Epithelial cell of umbilical artery (primary cell): Measurements from ENCODE around the gene CAMSAP3. TPM values are rescaled to one million over a fixed set of nuclear protein-coding genes. Genes with fewer than 3 reads are reported as not detected.

ENCODE experiments used
- total RNA-seq: library from RNA; depleted of rRNA; stranded (reverse); fragments of >200 nt; gene quantifications from 2 replicates; pipeline ENCODE4 v1.2.3, GENCODE V29; 2014

The CAMSAP3 gene, protein sequence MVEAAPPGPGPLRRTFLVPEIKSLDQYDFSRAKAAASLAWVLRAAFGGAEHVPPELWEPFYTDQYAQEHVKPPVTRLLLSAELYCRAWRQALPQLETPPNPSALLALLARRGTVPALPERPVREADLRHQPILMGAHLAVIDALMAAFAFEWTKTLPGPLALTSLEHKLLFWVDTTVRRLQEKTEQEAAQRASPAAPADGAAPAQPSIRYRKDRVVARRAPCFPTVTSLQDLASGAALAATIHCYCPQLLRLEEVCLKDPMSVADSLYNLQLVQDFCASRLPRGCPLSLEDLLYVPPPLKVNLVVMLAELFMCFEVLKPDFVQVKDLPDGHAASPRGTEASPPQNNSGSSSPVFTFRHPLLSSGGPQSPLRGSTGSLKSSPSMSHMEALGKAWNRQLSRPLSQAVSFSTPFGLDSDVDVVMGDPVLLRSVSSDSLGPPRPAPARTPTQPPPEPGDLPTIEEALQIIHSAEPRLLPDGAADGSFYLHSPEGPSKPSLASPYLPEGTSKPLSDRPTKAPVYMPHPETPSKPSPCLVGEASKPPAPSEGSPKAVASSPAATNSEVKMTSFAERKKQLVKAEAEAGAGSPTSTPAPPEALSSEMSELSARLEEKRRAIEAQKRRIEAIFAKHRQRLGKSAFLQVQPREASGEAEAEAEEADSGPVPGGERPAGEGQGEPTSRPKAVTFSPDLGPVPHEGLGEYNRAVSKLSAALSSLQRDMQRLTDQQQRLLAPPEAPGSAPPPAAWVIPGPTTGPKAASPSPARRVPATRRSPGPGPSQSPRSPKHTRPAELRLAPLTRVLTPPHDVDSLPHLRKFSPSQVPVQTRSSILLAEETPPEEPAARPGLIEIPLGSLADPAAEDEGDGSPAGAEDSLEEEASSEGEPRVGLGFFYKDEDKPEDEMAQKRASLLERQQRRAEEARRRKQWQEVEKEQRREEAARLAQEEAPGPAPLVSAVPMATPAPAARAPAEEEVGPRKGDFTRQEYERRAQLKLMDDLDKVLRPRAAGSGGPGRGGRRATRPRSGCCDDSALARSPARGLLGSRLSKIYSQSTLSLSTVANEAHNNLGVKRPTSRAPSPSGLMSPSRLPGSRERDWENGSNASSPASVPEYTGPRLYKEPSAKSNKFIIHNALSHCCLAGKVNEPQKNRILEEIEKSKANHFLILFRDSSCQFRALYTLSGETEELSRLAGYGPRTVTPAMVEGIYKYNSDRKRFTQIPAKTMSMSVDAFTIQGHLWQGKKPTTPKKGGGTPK
- total RNA-seq = under 0.01 TPM in 1 of 2 replicates, not detected in the other

DNA sequence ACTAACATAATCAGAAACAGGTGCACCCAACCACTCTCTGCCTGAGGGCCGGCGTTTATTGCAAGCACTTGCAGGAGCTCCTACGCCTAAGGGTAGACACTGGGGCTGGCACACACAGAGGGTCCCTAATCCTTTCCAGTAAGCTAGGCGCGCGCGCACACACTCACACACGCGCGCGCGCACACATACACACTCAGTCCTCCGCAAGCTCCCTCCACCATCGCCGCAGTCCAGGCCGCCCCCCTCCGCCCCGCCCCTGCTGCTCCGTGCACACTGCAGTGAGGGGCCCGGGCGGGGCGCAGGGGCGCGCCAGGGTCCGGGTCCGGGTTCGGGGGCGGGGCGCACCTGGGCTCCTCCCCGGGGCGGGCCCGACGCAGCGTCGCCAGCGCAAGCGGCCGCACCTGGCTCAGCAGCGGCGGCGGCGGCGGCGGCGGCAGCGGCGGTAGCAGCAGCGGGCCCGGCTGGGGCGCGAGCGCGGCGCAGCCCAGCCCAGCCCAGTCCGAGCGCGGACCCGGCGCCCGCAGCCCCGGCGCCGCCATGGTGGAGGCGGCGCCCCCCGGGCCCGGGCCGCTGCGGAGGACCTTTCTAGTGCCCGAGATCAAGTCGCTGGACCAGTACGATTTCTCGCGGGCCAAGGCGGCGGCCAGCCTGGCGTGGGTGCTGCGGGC is at the start of gene CAMSAP3:
CAMSAP3 (plus strand) TSS at position 398 of the 668 bp plus-strand sequence; CDS start at position 538, 140 bp downstream.

GRCh38 chr19:7629347-7630054 is 33.8 kb downstream of the CAMSAP3 start, which contains the start of the genes PET100 and XAB2:
PET100 (plus strand) TSS chr19:7629793; CDS start chr19:7629834, 41 bp downstream.
XAB2 (minus strand) TSS chr19:7629545; CDS start chr19:7629527, 18 bp downstream.

DNA sequence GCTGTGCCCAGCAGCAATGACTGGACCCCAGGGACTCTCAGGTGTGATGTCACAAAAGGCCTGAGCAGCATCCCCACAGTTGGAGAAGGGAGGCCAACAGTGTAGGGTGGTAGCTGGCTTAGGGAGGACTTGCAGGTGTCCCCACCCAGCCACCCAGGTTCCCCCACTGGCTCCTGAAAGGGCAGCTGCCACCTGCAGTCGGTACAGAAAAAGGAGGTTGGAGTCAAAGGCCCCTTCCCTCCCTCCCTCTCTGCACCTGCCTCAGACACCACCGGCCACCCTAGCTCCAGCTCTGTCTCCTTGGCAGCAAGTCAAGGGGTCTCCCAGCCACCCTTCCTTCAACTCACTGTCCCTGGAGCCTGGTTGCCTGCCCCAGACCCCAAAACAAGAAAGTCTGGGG is 38.0 kb downstream of the CAMSAP3 start, which contains the start of gene PCP2:
PCP2 (minus strand) TSS at position 22 of the 400 bp plus-strand sequence. CDS start 262 bp downstream, outside the sequence.

DNA sequence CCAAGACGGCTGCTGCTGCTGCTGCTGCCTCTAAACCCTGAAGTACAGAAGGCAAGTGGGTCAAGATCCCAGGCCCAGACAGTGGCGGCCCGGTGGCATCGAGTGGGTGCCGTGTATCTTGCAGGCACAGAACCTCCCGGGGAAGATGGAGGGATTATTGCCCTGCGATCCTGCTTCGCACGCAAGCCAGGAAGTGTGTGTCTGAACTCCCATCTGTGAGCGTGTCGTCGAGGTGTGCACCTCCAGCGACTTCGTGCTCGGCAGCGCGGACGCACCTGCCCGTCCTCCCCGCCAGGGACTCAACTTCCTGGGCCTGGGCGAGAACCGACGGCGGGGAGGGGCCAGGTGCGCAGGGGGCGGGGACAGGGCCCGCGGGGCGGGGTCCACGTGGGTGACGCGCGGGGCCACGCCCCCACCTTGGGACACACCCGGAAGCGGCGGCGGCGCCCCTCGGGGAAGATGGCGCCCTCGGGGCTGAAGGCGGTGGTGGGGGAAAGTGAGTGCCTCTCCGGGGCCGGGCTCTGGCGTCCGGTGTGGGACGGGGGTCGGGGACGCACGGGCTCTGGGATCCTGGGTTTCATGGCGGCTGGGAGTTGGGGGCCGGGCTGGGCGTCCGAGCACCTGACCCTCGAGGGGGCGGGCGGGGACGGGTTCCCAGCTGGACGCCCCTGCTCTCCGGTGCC is 41.2 kb downstream of the CAMSAP3 start, which contains the start of gene STXBP2:
STXBP2 (plus strand) TSS at position 420 of the 683 bp plus-strand sequence; CDS start at position 460, 40 bp downstream.

Other genes starting within 250 kb of the CAMSAP3 start
- gene ARHGEF18, start 246.9 kb upstream of the CAMSAP3 start, total RNA-seq = 29.6 and 31.0 TPM in 2 replicates
- gene PEX11G, start 106.8 kb upstream of the CAMSAP3 start, total RNA-seq = 0.91 and 3.2 TPM in 2 replicates
- 10.0 and 12.7 TPM in 2 replicates for gene ZNF358, start 79.8 kb upstream of the CAMSAP3 start, total RNA-seq
- 1.3 and 3.0 TPM in 2 replicates for gene MCOLN1, start 73.2 kb upstream of the CAMSAP3 start, total RNA-seq
- gene PNPLA6, start 60.1 kb upstream of the CAMSAP3 start, total RNA-seq = 68.2 and 79.0 TPM in 2 replicates
- gene XAB2, start 33.7 kb downstream of the CAMSAP3 start, total RNA-seq = 22.4 and 23.7 TPM in 2 replicates
- 7.3 and 41.3 TPM in 2 replicates for gene PET100, start 33.9 kb downstream of the CAMSAP3 start, total RNA-seq
- not detected in 2 replicates for gene PCP2, start 37.9 kb downstream of the CAMSAP3 start, total RNA-seq
- gene STXBP2, start 41.2 kb downstream of the CAMSAP3 start, total RNA-seq = 18.8 and 31.5 TPM in 2 replicates
- gene RETN, start 73.2 kb downstream of the CAMSAP3 start, total RNA-seq = not detected in 2 replicates
- not detected in 2 replicates for gene MCEMP1, start 81.2 kb downstream of the CAMSAP3 start, total RNA-seq
- gene TRAPPC5, start 85.0 kb downstream of the CAMSAP3 start, total RNA-seq = 77.8 and 89.3 TPM in 2 replicates
- gene FCER2, start 106.3 kb downstream of the CAMSAP3 start, total RNA-seq = not detected in 2 replicates
- gene CLEC4G, start 136.2 kb downstream of the CAMSAP3 start, total RNA-seq = not detected in 2 replicates
- gene CD209, start 151.7 kb downstream of the CAMSAP3 start, total RNA-seq = not detected in 2 replicates
- gene CLEC4M, start 167.4 kb downstream of the CAMSAP3 start, total RNA-seq = 0.97 TPM in 1 of 2 replicates, not detected in the other
- 8.8 and 11.0 TPM in 2 replicates for gene EVI5L, start 234.4 kb downstream of the CAMSAP3 start, total RNA-seq